OCI-M1 (cell line): ENCODE results near the gene FGR.
"Not testable (repeated sequence)": the region's sequence is repeated elsewhere in the genome, so short reads cannot be mapped to it uniquely, and the experiment has no call there.

Source experiments
- DNase-seq: peaks from one replicate; lab custom pipeline; 2025; lab: John Stamatoyannopoulos, UW

Gene FGR

GRCh38 chr1:27634177-27634984 is 604 bp downstream of the FGR start:
- DNase-seq: no peak

- no peak for DNase-seq
Observed at GRCh38 chr1:27633640-27634176, 1.3 kb downstream of the FGR start.

DNA sequence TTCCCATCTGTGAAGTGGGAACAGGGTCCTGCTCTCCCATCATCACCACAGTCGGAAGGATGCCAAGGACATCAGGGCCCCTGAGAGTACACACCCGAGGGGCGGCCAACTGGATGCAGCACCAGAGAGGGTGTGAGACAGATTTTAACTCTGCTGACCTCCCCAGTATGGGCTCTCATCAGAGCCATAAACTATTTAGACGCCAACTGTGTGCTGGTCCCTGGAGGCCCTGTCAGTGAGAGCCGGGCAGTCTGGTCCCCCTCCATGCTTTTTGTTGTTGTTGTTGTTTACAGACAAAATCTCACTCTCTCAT is 1.7 kb downstream of the FGR start:
- no peak for DNase-seq

GRCh38 chr1:27632387-27633297 is 2.3 kb downstream of the FGR start:
- DNase-seq: no peak

- DNase-seq: no peak
Observed at GRCh38 chr1:27630859-27631491, 4.0 kb downstream of the FGR start.

DNA sequence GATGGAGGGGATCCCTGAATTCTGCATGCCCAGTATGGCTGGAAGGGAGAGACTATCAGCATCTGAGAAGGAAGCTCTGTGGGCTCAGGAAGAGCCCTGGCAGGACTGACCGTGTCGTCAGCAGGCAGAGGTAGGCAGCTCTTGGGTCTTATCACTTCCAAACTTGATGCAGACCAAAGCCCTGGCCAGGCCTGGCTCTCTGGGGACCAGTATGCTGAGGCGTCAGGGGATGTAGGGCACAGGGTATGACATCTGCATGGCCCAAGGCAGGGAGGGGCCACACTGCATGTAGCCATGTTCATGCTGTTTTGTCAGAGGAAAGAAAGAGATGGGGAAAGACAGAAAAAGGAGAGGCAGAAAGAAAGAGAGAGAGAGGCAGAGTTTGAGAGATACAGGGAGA is 6.3 kb downstream of the FGR start:
- DNase-seq: no peak

DNA sequence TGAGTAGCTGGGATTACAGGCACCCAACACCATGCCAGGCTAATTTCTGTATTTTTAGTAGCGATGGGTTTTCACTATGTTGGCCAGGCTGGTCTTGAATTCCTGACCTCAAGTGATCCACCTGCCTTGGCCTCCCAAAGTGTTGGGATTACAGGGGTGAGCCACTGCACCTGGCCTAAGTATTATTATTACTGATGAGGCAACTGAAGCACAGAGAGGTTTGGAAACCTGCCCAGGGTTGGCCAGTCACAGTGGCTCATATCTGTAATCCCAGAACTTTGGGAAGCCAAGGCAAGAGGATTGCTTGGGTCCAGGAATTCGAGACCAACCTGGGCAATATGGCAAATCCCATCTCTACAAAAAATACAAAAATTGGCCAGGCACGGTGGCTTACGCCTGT is 7.3 kb downstream of the FGR start:
- not testable (repeated sequence) for DNase-seq

GRCh38 chr1:27627061-27627460 is 7.9 kb downstream of the FGR start:
- no peak for DNase-seq

GRCh38 chr1:27626031-27626935 is 8.7 kb downstream of the FGR start:
- DNase-seq: no peak

DNA sequence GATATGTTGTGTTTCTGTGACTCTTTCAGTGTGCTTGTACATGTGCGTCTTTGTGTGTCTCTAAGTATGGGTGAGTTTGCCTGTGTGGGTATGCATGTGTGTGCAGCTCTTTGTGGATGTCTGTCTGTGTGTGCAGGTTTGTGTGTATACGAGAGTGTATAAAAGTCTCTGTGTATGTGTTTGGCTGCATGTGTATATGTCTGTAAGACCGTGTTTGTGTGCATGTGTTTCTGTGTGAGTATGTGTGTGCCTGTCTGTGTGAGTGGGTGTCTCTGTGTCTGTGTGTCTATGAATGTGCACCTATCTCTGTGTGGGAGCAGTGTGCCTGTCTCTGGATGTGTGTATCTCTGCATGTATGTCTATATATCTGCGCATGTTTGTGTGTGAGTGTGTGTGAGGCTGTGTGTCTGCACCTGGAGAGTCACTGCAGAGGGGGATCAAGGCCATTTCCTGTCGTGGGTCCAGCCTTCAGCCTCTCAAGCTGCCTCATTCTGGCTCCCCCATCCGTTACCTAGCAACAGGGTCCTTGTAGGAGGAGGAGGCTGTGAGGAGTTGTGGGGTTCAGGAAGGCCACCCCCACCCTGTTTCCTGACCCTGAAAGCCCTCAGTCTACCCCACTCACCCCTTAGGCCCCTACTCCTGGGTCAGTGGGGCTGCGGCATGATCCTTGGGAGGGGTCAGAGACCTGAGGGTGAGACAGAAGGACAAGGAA is 10.4 kb downstream of the FGR start:
- DNase-seq: no peak

DNA sequence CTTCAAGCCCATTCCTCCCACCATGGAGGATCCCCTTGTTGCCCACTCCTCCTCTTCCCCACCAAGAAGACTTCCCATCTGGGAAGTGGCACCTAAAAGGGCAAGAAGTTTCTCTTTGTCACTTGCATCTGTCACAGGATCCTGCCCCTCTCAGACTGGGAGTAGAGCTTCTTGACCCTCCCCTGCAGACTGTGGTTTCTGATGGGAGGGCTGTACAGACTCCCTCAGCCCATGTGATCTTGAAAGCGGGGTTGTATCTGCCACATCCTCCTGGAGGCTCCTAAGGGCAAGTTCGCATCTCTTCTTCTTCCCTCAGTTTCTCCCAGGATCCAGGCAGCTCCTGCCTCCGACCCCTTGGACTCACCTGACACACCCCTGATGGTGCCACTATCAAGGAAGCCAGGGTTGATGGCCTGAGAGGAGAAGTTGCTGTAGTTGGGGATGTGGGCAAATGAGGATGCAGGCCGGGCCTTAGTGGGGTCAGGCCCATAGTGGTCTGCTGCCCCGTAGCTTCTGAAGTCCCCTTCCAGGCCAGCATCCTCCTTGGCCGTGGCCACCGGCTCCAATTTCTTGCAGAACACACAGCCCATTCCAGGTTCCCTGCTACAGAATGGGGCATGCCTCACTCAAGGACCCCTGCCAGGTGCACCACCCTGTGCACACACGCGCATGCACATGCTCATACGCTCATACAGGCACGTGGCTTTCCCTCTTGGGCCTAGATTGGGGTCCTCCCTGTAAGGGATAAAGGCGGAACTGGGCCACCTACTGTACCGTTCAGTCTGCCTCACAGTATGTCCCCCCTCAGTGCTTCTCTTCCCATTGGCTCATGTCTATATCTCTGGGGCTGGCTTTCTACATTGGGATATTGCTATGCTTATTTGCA is 11.4 kb downstream of the FGR start:
- DNase-seq: no peak

- DNase-seq: no peak
Observed at GRCh38 chr1:27622828-27623227, 12.2 kb downstream of the FGR start.

DNA sequence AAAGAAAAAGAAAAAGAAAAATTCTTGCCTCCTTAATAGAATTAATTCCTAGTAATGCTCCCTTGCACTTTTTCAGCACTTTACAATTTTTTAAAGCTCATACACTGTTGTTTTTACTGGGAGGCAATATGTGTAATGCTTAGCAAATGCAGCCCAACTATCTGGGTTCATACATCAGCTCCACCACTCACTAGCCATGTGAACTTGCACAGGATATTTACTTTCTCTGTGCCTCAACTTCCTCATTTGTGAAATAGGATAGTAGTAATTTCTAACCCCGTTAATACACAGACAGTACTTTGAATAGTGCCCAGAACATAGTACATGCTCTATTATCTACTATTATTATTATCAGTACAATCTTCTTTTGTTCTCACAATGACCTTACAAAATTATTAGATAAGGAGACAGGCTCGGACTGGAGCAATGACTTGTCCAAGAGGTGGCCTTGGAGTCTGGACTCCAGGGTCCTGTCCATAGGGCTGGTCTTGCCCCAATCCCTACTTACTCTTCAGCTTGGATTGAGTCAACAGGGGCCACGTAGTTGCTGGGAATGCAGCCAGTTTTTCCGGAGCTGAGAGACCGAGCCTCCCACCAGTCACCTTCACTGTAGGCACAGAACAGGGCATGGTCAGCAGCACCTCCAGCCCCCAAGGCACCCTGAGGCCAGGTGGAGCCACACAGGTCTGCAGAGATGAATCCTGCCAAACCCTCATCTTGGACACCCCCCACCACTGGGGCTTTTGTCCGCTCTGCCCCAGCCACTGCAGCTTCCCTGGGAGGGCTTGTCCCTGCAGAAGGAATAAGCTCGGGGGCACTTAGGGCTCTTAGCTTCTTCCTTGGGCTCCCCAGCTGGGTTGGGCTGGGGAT is 13.7 kb downstream of the FGR start:
- DNase-seq: no peak

GRCh38 chr1:27619782-27620438 is 15.1 kb downstream of the FGR start:
- not testable (repeated sequence) for DNase-seq

GRCh38 chr1:27618341-27619082 is 16.5 kb downstream of the FGR start:
- no peak for DNase-seq

DNA sequence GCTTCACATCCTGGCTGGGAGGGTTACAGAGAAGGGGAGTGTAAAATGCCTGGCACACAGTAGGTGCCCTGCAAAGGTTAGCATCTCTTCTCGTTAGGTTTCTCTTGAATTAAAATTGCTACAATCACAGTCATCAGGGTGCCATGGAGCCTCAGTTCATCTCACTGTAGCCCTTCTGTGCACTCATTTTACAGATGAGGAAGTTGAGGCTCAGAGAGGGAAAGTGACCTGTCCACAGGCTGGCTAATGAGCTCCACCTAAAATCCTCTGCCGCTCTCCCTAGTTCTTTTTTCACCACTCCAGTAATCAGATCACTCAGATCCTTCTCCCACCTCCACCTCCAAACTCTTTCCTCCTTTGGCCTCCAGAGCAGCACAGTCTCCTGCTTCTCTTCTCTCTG is 17.6 kb downstream of the FGR start:
- DNase-seq: no peak

DNA sequence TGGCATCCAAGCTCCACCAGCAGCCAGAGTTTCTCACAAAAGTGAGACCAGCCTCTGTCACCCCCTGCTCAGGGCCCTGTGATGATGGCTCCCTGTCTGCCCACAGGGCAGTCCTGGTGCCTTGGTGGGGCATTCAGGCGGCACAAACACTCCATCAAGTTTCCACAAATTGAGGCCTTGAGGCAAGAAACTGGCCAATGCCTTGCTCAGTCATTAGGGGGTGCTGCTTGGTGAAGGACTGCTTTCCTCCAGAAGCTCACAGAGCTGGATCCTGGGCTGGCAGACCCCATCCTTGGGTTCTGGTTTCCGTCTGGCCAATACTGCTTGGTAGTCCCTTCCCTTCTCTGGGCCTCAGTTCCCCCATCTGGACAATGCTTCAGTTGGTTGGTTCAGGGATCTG is 18.5 kb downstream of the FGR start:
- peak; percentile 18 for DNase-seq
